A549 treated with RU486 at 1 μM for 4 hours (cell line): ENCODE results near the gene PTBP2. TPM values are rescaled to one million over a fixed set of nuclear protein-coding genes. Genes with fewer than 3 reads are reported as not detected.

Experiments
- total RNA-seq: library from RNA; stranded (reverse); fragments of 200-300 nt; extraction: Qiagen RNA extraction; gene quantifications from 5 replicates; pipeline ENCODE4 v1.2.3, GENCODE V29; 2022; ENCODE audit warnings: low read depth

The PTBP2 gene
- 4.4 to 7.9 TPM (median 6.5 TPM) in 5 replicates for total RNA-seq

GRCh38 chr1:96721416-96722160, at the start of gene PTBP2:
Gene PTBP2, plus strand, starts transcription at chr1:96721784. Its CDS starts 81 bp downstream, at chr1:96721865.

